Measurements from ENCODE around the gene SMAD2.
"Not testable (repeated sequence)": the region's sequence is repeated elsewhere in the genome, so short reads cannot be mapped to it uniquely, and the experiment has no call there.

The SMAD2 gene

GRCh38 chr18:47791461-47791985 lies 138.9 kb downstream of the SMAD2 start:
- no peak for DNase-seq

DNA sequence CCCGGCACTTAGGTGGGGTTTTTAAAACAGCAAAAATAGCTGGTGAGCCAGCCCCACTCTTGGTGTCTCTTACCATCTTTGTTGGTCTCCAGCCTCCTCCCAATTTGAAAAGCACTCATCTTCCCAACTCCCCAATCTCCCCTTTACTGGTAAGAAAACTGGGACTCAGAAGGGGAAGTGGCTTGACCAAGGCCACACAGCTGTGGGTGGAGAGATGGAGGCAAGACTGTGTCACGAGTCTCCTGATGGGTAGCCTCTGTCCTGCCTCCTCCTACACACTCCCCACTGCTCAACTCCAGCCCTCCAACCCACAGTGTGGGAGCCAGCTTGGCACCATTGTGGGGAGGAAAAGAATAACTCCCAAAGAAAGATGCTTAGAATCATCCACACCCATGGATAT lies 140.4 kb downstream of the SMAD2 start:
- DNase-seq = no peak

DNA sequence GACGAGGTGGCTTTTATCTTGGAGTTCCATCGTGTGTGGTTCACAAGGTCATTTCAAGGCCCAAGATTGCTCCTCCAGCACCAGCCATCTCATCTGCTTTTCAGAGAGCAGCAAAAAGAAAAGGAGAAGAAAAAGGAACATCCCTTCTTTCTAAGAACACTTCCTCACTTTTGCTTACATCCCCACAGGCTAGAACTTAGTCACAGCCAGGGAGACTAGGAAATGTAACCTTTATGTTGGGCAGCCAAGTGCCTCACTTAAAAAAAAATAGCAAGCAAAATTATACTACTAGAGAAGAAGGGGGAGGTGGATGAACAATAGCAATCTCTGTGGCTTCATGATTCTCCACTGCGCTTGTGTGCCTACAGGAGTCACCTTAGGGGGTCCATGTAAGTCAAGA lies 141.8 kb downstream of the SMAD2 start:
- no peak for DNase-seq

GRCh38 chr18:47781561-47781960 lies 148.9 kb downstream of the SMAD2 start:
- no peak for DNase-seq

- DNase-seq = no peak
Measured at GRCh38 chr18:47780011-47780725, 150.3 kb downstream of the SMAD2 start.

GRCh38 chr18:47779381-47779780 lies 151.1 kb downstream of the SMAD2 start:
- no peak for DNase-seq

GRCh38 chr18:47777626-47778025 lies 152.8 kb downstream of the SMAD2 start:
- no peak for DNase-seq

- no peak for DNase-seq
Measured at GRCh38 chr18:47775961-47776360, 154.5 kb downstream of the SMAD2 start.

DNA sequence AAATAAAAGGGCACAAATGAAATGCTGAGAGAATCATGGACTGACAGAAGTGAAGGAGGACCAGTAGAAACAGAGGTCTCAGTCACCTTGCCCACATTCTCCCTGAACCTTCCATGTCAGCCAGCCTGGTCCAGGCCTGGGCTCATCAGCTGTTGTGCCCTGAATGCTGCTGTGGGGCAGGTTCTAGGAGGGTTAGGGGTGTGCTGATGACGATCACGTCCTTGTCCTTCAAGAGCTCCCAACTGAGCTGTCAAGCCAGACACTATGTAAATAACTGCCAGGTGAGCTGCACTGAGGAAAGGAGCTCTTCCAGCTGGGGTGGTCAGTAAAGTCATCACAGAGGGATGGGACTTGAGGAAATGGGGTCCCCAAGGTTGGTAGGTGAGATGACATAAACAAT lies 156.5 kb downstream of the SMAD2 start:
- DNase-seq = no peak

GRCh38 chr18:47772374-47773248 lies 157.8 kb downstream of the SMAD2 start:
- peak in 4 of 5 experiments; percentile 27 to 52 (median 40) for DNase-seq

DNA sequence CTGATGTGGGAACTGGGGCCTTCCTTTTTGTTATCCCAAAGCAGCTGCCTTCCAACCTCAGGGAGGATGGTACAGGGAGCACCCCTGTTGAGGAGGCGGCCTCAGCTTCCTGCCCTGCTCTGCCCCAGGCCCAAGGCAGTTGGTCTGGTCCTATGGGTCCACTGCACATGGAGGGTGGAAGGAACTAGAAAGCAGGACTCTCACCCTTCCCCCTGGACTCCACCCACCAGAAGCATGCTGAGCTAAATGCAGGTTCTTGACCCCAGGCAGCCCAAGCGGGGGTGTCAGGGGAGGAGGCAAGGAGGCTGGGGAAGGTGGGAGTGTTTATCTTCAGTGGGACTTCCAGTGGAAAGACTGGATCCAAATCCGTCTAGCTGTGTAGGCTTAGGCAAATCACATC lies 158.5 kb downstream of the SMAD2 start:
- no peak for DNase-seq

DNA sequence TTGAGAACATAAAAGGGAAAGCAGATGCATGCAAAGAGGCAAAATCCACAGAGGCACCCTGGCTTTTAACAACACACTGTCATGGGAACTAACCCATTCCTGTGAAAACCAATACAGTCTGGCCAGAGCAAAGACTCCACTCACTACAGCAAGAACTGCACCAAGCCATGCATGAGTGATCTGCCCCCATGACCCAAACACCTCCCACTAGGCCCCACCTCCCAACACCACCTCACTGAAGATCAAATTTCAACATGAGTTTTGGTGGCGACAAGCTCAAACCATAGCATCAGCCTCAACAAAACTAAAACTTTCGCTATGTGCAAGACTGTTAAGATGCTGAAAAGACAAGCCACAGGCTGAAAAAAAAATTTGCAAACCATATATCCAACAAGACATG lies 162.8 kb downstream of the SMAD2 start:
- DNase-seq = peak in 1 of 5 experiments; percentile 51

- not testable (repeated sequence) for DNase-seq
Measured at GRCh38 chr18:47767198-47767597, 163.3 kb downstream of the SMAD2 start.

All from T-helper 2 cell (primary cell).